HG02943 (cell line): ENCODE results near the gene ATRN.

Experiments
- ATAC-seq: cut with Tn5 transposase; IDR thresholded peaks from one replicate; pipeline ENCODE4 v1.9.1; 2021; ENCODE audit warnings: mild to moderate bottlenecking, low read depth, moderate library complexity; ENCODE audit not compliant: unreplicated experiment

The ATRN gene

DNA sequence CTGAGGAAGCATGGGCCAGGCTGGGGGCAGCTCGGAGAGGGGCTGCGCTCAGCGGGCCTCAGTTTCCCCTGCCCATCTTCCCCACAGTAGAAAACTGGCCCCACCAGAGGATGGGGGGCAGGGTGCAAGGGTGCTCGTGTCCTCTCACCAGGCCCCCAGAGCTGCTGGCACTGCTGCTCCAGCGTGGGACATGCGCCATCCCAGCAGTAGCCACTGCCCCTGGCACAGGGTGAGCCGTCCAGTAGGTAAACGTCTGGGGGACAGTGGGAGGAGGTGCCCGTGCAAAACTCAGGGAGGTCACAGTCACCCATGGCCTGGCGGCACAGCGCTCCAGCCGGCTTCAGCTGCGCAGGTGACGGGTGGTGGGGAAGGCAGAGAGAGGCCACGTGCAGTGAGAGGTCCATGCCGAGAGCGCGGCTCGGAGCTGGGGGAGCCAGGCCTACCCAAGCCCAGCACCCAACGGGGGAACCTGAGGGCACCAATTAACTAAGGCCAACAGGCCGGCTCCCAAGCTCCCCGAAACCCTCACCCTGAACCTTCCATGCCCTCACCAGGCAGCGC lies 201.2 kb downstream of the ATRN start:
- no peak for ATAC-seq

DNA sequence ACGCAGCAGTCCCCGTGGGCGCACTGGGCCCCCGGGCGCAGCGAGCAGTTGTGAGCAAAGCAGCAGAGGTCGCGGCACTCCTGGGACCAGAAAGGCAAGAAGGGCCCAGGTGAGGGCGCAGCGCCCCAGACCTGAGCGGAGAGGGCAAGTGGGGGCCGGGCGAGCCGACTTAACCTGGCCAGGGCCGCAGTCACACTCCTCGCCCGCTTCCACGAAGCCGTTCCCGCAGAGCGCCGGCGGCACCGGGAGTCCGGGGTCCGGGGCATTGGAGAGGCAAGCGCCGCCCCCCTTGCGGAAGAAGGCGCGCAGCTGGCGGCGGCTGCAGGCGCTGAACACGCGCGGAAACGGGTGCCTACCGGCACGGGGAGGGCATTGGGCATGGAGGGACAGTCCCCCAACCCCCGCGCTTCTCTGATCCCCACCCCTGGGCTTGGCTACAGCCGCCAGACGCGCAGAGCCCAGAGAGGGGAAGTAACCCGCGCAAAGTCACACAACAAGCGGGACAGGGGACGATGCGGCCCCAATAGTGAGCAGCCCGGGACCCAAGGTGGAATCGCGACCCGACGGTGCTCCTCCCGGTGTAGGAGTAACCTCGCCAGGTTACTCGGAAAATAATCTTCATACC lies 201.8 kb downstream of the ATRN start:
- ATAC-seq: no peak

- ATAC-seq: no peak
Measured at GRCh38 chr20:3673221-3674070, 202.6 kb downstream of the ATRN start.

GRCh38 chr20:3674447-3674846 lies 203.6 kb downstream of the ATRN start:
- no peak for ATAC-seq

GRCh38 chr20:3674995-3675900 lies 204.4 kb downstream of the ATRN start:
- no peak for ATAC-seq

GRCh38 chr20:3677733-3678132 lies 206.9 kb downstream of the ATRN start:
- ATAC-seq: no peak

GRCh38 chr20:3678198-3678597 lies 207.4 kb downstream of the ATRN start:
- ATAC-seq: no peak

- no peak for ATAC-seq
Measured at GRCh38 chr20:3678856-3679720, 208.3 kb downstream of the ATRN start.

- no peak for ATAC-seq
Measured at GRCh38 chr20:3679749-3680700, 209.2 kb downstream of the ATRN start.

GRCh38 chr20:3680701-3681351 lies 210.0 kb downstream of the ATRN start:
- no peak for ATAC-seq

DNA sequence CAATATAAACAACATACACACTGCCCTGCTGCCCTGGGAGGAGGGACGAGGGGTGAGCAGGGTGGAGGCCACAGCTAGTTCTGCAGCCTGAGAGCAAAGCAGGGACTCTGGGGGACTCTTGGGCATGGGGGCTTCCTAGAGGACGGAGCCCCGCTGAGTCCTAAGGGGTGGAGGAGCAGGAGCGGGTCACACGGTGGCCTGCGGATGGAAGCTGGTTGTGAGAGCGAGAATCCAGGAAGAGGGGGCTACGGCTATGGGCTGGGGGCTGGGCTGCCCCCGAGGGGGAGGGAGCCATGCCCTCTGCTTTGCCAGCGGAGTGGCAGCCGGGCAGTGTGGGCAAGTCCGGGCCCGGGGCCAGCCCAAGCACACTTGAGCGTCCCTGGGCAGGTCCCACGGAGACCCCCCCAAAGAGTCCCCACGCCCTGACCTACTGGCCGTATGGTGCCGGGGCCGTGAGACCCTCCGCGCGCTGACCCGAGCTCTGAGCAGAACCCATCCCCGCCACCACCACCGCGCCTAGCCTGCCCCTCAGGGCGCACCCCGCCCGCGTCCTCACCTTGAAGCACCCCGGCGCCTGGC lies 210.6 kb downstream of the ATRN start:
- no peak for ATAC-seq

GRCh38 chr20:3681931-3682781 lies 211.3 kb downstream of the ATRN start, which contains the start of gene ADAM33:
Gene ADAM33, minus strand, starts transcription at chr20:3682010. Its CDS starts 6 bp downstream, at chr20:3682004.
- no peak for ATAC-seq

DNA sequence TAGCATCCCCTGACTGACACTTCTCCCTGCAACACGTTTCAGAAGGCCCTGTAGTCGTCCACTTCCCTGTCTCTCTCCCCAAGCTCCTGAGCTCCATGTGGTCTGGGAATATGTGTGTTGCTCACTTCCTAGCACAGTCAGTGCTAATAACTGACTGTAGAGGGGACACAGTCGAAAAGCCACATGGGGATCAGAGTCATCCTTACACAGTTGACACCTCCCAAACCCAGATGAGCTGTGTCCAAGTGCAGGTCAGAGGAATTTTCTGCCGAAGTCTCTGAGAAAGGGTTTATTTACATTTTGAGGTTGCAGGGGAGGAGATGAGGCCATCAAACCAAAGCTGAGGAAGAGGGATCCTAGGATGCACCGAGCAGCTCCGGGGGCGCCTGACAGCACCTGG lies 214.5 kb downstream of the ATRN start:
- ATAC-seq: no peak

- no peak for ATAC-seq
Measured at GRCh38 chr20:3686421-3686820, 215.6 kb downstream of the ATRN start.

- no peak for ATAC-seq
Measured at GRCh38 chr20:3686867-3687321, 216.1 kb downstream of the ATRN start.

DNA sequence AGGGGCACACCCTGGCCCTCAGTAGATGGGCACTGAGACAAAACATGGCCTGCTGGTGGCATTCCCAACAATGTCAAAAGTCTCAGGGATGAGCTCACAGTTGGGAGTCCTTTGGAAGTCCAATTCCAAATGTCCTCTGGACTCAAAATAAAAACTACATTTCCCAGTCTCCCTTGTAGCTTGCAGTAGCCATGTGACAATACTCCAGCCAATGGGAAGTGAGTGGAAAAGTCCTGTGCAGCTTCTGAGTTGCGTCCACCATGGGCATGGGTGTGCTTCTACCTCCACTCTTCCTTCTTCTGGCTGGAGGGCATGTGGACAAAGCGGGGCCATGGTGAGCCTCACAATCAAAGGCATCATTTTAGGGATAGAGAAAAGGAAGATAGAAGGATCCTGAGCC lies 216.8 kb downstream of the ATRN start:
- ATAC-seq: no peak

GRCh38 chr20:3689978-3690377 lies 219.2 kb downstream of the ATRN start:
- ATAC-seq: no peak
